ENCODE measurements around the gene FBRSL1. TPM values are rescaled to one million over a fixed set of nuclear protein-coding genes. Genes with fewer than 3 reads are reported as not detected.

FBRSL1 gene
- total and polyA plus RNA-seq, 2 experiments from 2014 or later: 0.63 to 4.6 TPM

DNA sequence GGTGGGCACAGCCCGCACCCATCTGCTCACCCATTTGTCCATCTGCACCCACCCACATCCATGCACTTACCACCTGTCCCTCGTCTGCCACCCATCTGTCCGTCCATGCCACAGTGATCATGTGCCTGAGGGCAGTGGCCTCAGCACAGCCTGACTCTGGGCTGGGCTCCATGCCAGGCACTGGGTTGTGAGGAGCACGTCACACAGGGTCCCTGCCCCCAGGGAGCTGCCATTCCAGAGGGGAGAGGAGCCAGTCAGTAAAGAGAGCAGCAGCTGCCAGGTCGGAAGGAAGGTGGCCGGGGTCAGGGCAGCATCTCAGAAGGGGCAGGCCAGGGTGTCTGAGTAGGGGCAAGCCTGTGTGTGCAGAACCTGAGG is 43.6 kb downstream of the FBRSL1 start:
- no peaks in the 10 kb centered on the region for H3K9me2 ChIP-seq (ENCODE audit: insufficient read depth)
- H3F3A ChIP-seq (ENCODE audit: insufficient read depth): no peaks in the 10 kb centered on the region
- H2AFZ ChIP-seq: no peak overlapping the region
- H4K20me1 ChIP-seq (ENCODE audit: insufficient read depth): no peaks in the 10 kb centered on the region
- no peak overlapping the region for H3K4me2 ChIP-seq (ENCODE audit: unreplicated experiment)
- H3K9ac ChIP-seq: no peak overlapping the region
- no peaks in the 10 kb centered on the region for H3K9me3 ChIP-seq (ENCODE audit: low read depth)
- H3K4me1 ChIP-seq (ENCODE audit: insufficient read depth): no peaks in the 10 kb centered on the region
- H3K27ac ChIP-seq: no peak overlapping the region
- no peaks in the 10 kb centered on the region for H3K79me2 ChIP-seq (ENCODE audit: insufficient read depth)
- in situ Hi-C loops (cut with MboI): no loop called here
- H3K36me3 ChIP-seq (ENCODE audit: low read depth): no peaks in the 10 kb centered on the region
- H3K27me3 ChIP-seq (replicated peaks; ENCODE audit: insufficient read depth): no peaks in the 10 kb centered on the region
- no peak overlapping the region for H3K4me3 ChIP-seq
- 88 to 96% methylated on average over 6 of the region's 6 CpGs for WGBS, 2 experiments (ENCODE audit: low coverage in 1 of 2, low lambda C conversion rate in 2 of 2, missing lambda C conversion rate in 2 of 2)
- TF ChIP-seq EZH2 (IDR thresholded peaks at IDR 0.05; ENCODE audit: insufficient read depth, poor library complexity, severe bottlenecking) (no peak), EZH2phosphoT487 (IDR thresholded peaks at IDR 0.05; ENCODE audit: insufficient read depth, low read depth) (no peak)
- no peak for DNase-seq

DNA sequence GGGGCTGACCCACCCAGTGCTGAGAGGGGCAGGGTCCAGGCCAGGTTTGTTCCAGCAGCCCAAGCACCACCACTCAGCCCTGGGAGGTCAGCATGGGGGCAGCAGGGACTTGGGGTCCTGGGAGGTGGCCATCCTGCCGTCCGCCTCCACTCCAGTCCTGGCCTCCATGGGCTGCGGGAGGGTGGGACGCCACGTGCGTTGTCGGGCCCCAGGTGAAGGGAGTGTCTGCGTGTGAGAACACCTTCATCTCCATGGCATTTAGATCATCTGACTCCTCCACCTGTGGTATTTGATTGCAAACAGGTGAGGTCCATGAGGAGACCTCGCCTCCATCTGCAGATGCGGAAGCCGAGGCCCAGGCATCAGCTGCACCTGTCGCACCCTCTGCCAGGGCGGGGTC is 44.1 kb downstream of the FBRSL1 start:
- H3K9me2 ChIP-seq (ENCODE audit: insufficient read depth): no peaks in the 10 kb centered on the region

DNA sequence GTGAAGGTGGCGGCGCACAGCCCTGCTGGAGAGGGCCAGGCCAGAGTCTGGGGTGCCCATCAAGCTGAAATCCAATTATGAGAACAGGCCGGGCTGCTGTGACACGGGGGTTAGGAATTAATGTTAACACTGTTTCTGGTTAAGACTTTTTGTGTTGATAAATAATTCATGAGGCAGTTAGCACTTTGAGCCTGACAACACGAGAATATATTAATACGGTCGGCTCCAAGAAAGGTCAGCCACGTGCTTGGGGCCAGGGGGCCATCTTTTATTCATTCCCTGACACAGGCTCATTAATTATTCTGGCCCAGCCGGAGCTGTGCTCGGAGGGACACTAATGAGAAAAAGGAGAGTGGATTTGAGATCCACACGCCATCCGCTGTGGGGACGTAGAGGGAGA is 45.1 kb downstream of the FBRSL1 start:
- TF ChIP-seq EZH2phosphoT487 (IDR thresholded peaks at IDR 0.05; ENCODE audit: insufficient read depth, low read depth) (no peak), EZH2 (IDR thresholded peaks at IDR 0.05; ENCODE audit: insufficient read depth, poor library complexity, severe bottlenecking) (no peak)
- in situ Hi-C loops (cut with MboI): no loop called here
- H3K36me3 ChIP-seq (ENCODE audit: low read depth): no peaks in the 10 kb centered on the region
- H3K79me2 ChIP-seq (ENCODE audit: insufficient read depth): no peaks in the 10 kb centered on the region
- H2AFZ ChIP-seq: no peak overlapping the region
- no peak for DNase-seq
- no peak overlapping the region for H3K4me3 ChIP-seq
- H3F3A ChIP-seq (ENCODE audit: insufficient read depth): no peaks in the 10 kb centered on the region
- no peak overlapping the region for H3K4me2 ChIP-seq (ENCODE audit: unreplicated experiment)
- H3K9me3 ChIP-seq (ENCODE audit: low read depth): no peaks in the 10 kb centered on the region
- no peaks in the 10 kb centered on the region for H3K9me2 ChIP-seq (ENCODE audit: insufficient read depth)
- no peak overlapping the region for H3K9ac ChIP-seq
- H3K27ac ChIP-seq: no peak overlapping the region
- H4K20me1 ChIP-seq (ENCODE audit: insufficient read depth): no peaks in the 10 kb centered on the region
- 95% methylated on average over 13 of the region's 13 CpGs for WGBS, 2 experiments (ENCODE audit: low coverage in 1 of 2, low lambda C conversion rate in 2 of 2, missing lambda C conversion rate in 2 of 2)
- H3K27me3 ChIP-seq (replicated peaks; ENCODE audit: insufficient read depth): no peaks in the 10 kb centered on the region
- no peaks in the 10 kb centered on the region for H3K4me1 ChIP-seq (ENCODE audit: insufficient read depth)

More for the DNA sequence above, 44.1 kb downstream of the FBRSL1 start:
- H3K27ac ChIP-seq: no peak overlapping the region
- 94 to 98% methylated on average over 12 to 13 of the region's 13 CpGs for WGBS, 2 experiments (ENCODE audit: low coverage in 1 of 2, low lambda C conversion rate in 2 of 2, missing lambda C conversion rate in 2 of 2)
- TF ChIP-seq EZH2 (IDR thresholded peaks at IDR 0.05; ENCODE audit: insufficient read depth, poor library complexity, severe bottlenecking) (no peak), EZH2phosphoT487 (IDR thresholded peaks at IDR 0.05; ENCODE audit: insufficient read depth, low read depth) (no peak)
- H3K79me2 ChIP-seq (ENCODE audit: insufficient read depth): no peaks in the 10 kb centered on the region
- H2AFZ ChIP-seq: no peak overlapping the region
- H4K20me1 ChIP-seq (ENCODE audit: insufficient read depth): no peaks in the 10 kb centered on the region
- in situ Hi-C loops (cut with MboI): no loop called here
- H3K9me3 ChIP-seq (ENCODE audit: low read depth): no peaks in the 10 kb centered on the region
- no peak for DNase-seq
- H3F3A ChIP-seq (ENCODE audit: insufficient read depth): no peaks in the 10 kb centered on the region
- H3K27me3 ChIP-seq (replicated peaks; ENCODE audit: insufficient read depth): no peaks in the 10 kb centered on the region
- no peaks in the 10 kb centered on the region for H3K36me3 ChIP-seq (ENCODE audit: low read depth)
- H3K4me3 ChIP-seq: no peak overlapping the region
- H3K9ac ChIP-seq: no peak overlapping the region
- no peak overlapping the region for H3K4me2 ChIP-seq (ENCODE audit: unreplicated experiment)
- H3K4me1 ChIP-seq (ENCODE audit: insufficient read depth): no peaks in the 10 kb centered on the region

DNA sequence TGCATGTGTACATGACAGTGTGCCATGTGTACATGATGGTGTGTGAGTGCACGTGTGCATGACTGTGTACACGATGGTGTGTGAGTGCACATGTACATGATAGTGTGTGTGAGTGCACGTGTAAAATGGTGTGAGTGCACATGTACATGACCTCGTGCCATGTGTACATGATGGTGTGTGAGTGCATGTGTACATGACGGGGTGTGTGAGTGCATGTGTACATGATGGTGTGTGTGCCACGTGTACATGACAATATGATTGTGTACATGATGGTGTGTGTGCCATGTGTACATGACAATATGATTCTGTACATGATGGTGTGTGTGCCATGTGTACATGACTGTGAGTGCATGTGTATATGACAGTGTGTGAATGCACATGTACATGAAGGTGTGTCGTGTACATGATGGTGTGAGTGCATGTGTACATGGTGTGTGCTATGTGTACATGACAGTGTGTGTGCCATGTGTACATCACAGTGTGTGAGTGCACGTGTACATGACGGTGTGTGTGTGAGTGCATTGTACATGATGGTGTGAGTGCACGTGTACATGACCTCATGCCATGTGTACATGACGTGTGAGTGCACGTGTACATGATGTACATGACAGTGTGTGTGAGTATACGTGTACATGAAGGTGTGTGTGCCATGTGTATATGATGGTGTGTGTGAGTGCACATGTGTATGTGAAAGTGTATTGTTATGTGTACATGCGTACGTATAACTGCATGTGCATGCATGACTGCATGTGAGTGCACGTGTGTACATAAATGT is 46.3 kb downstream of the FBRSL1 start:
- Histone ChIP-seq H4K20me1 (ENCODE audit: insufficient read depth) (no peaks in the 10 kb centered on the region), H3K36me3 (ENCODE audit: low read depth) (no peaks in the 10 kb centered on the region), H3F3A (ENCODE audit: insufficient read depth) (no peaks in the 10 kb centered on the region), H3K4me2 (ENCODE audit: unreplicated experiment) (no peak overlapping the region), H3K4me3 (no peak overlapping the region), H3K9me3 (ENCODE audit: low read depth) (no peaks in the 10 kb centered on the region), H3K9me2 (ENCODE audit: insufficient read depth) (no peaks in the 10 kb centered on the region), H3K27me3 (replicated peaks; ENCODE audit: insufficient read depth) (no peaks in the 10 kb centered on the region), H3K27ac (no peak overlapping the region), H2AFZ (no peak overlapping the region), H3K4me1 (ENCODE audit: insufficient read depth) (no peaks in the 10 kb centered on the region), H3K79me2 (ENCODE audit: insufficient read depth) (no peaks in the 10 kb centered on the region), H3K9ac (no peak overlapping the region)
- DNase-seq: no peak
- in situ Hi-C loops (cut with MboI): no loop called here
- WGBS, 2 experiments (ENCODE audit: low coverage in 1 of 2, low lambda C conversion rate in 2 of 2, missing lambda C conversion rate in 2 of 2): 88 to 90% methylated on average over 16 of the region's 16 CpGs
- TF ChIP-seq EZH2 (IDR thresholded peaks at IDR 0.05; ENCODE audit: insufficient read depth, poor library complexity, severe bottlenecking): no peak
- no peak for TF ChIP-seq EZH2phosphoT487 (IDR thresholded peaks at IDR 0.05; ENCODE audit: insufficient read depth, low read depth)

Measured in GM23248 (cell line).